Measurements from ENCODE around the gene UGDH.
A peak's percentile ranks its signal among the peaks of the same experiment; 100 is the strongest.

Gene UGDH

DNA sequence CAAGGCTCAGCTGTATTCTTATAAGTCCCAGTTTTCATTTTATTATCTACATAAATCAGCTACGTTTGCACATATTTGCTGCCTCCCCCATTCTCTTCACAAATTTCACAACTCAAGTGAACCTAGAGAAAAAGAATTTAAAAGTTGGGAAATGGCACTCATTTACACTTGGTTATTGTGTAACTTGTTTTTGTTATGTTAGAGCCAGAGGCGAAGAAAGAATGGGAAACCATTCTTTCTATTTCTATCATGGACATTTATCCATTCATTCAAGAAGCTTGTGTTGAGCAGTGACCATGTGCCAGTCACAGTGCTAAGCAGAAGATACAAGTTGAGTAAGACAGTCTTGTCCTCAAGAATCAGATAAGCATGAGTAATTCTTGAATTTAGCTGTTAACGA is 54.8 kb downstream of the UGDH start:
- TF ChIP-seq CTCF (IDR thresholded peaks at IDR 0.05; ENCODE audit: low read length), result no peak
- Histone ChIP-seq H3K4me3 (ENCODE audit: low read length) (no peak overlapping the region), H3K9me2 (replicated peaks; ENCODE audit: insufficient read depth, low read length) (no peaks in the 10 kb centered on the region), H3K4me1 (ENCODE audit: low read length) (peaks cover 4% of the 10 kb centered on the region; the same call in 1 of the 2 replicates), H3F3A (ENCODE audit: insufficient read depth, low read length) (peaks cover 5% of the 10 kb centered on the region; the same call in 1 of the 2 replicates), H3K27me3 (replicated peaks; ENCODE audit: insufficient read depth, low read length) (no peaks in the 10 kb centered on the region), H3K79me2 (ENCODE audit: low read length) (no peaks in the 10 kb centered on the region), H2AFZ (ENCODE audit: low read length) (no peak overlapping the region), H3K4me2 (ENCODE audit: low read depth, low read length) (no peak overlapping the region), H3K9me3 (replicated peaks; ENCODE audit: insufficient read depth, low read length) (no peaks in the 10 kb centered on the region), H4K20me1 (ENCODE audit: insufficient read depth, low read length) (no peaks in the 10 kb centered on the region), H3K9ac (ENCODE audit: low read length) (no peak overlapping the region), H3K27ac (ENCODE audit: low read length) (no peak overlapping the region), H3K36me3 (replicated peaks; ENCODE audit: insufficient read depth, low read length) (no peaks in the 10 kb centered on the region; the same call in 1 of the 2 replicates)
- no peak for DNase-seq

GRCh38 chr4:39470402-39470801 is 56.8 kb downstream of the UGDH start:
- no peaks in the 10 kb centered on the region for H3K79me2 ChIP-seq (ENCODE audit: low read length)
- H3K4me2 ChIP-seq (ENCODE audit: low read depth, low read length), result no peak overlapping the region
- H3K27me3 ChIP-seq (replicated peaks; ENCODE audit: insufficient read depth, low read length), result no peaks in the 10 kb centered on the region
- no peaks in the 10 kb centered on the region for H4K20me1 ChIP-seq (ENCODE audit: insufficient read depth, low read length)
- TF ChIP-seq CTCF (IDR thresholded peaks at IDR 0.05; ENCODE audit: low read length) (no peak), EZH2phosphoT487 (IDR thresholded peaks at IDR 0.05; ENCODE audit: low read length) (no peak), EZH2 (optimal IDR thresholded peaks at IDR 0.05; ENCODE audit: low read depth, low read length) (no peak)
- DNase-seq, result no peak
- no peak overlapping the region for H2AFZ ChIP-seq (ENCODE audit: low read length)
- H3K9ac ChIP-seq (ENCODE audit: low read length), result no peak overlapping the region
- no peak overlapping the region for H3K4me3 ChIP-seq (ENCODE audit: low read length)
- peaks cover 4% of the 10 kb centered on the region; the same call in 1 of the 2 replicates for H3K4me1 ChIP-seq (ENCODE audit: low read length)
- H3K9me3 ChIP-seq (replicated peaks; ENCODE audit: insufficient read depth, low read length), result no peaks in the 10 kb centered on the region
- H3K27ac ChIP-seq (ENCODE audit: low read length), result no peak overlapping the region
- no peaks in the 10 kb centered on the region for H3K9me2 ChIP-seq (replicated peaks; ENCODE audit: insufficient read depth, low read length)
- H3K36me3 ChIP-seq (replicated peaks; ENCODE audit: insufficient read depth, low read length), result peaks cover 3% of the 10 kb centered on the region; the same call in 1 of the 2 replicates
- H3F3A ChIP-seq (ENCODE audit: insufficient read depth, low read length), result peaks cover 5% of the 10 kb centered on the region; the same call in 1 of the 2 replicates

GRCh38 chr4:39469429-39470077 is 57.7 kb downstream of the UGDH start:
- H3F3A ChIP-seq (ENCODE audit: insufficient read depth, low read length), result peaks cover 5% of the 10 kb centered on the region; the same call in 1 of the 2 replicates
- H3K27me3 ChIP-seq (replicated peaks; ENCODE audit: insufficient read depth, low read length), result no peaks in the 10 kb centered on the region
- no peaks in the 10 kb centered on the region for H3K79me2 ChIP-seq (ENCODE audit: low read length)
- H4K20me1 ChIP-seq (ENCODE audit: insufficient read depth, low read length), result no peaks in the 10 kb centered on the region
- H3K4me1 ChIP-seq (ENCODE audit: low read length), result peaks cover 4% of the 10 kb centered on the region; the same call in 1 of the 2 replicates
- H3K9me3 ChIP-seq (replicated peaks; ENCODE audit: insufficient read depth, low read length), result no peaks in the 10 kb centered on the region
- H2AFZ ChIP-seq (ENCODE audit: low read length), result no peak overlapping the region
- H3K36me3 ChIP-seq (replicated peaks; ENCODE audit: insufficient read depth, low read length), result peaks cover 3% of the 10 kb centered on the region; the same call in 1 of the 2 replicates
- peak; percentile 76 for DNase-seq
- no peak for TF ChIP-seq EZH2phosphoT487 (IDR thresholded peaks at IDR 0.05; ENCODE audit: low read length)
- peak; percentile 81 for TF ChIP-seq CTCF (IDR thresholded peaks at IDR 0.05; ENCODE audit: low read length)
- no peak overlapping the region for H3K9ac ChIP-seq (ENCODE audit: low read length)
- H3K4me2 ChIP-seq (ENCODE audit: low read depth, low read length), result peak overlapping the region; percentile 20; the same call in 1 of the 2 replicates
- no peaks in the 10 kb centered on the region for H3K9me2 ChIP-seq (replicated peaks; ENCODE audit: insufficient read depth, low read length)
- H3K4me3 ChIP-seq (ENCODE audit: low read length), result no peak overlapping the region
- peak overlapping the region; percentile 9; the same call in 1 of the 2 replicates for H3K27ac ChIP-seq (ENCODE audit: low read length)
